Measurements from ENCODE around the gene LRIT1.

LRIT1 gene

GRCh38 chr10:84211566-84211965, 29.8 kb downstream of the LRIT1 start:
- Mint-ChIP-seq H3K4me1 (ENCODE audit: low read depth) (no peaks in the 10 kb centered on the region), H3K27ac (no peak overlapping the region), H3K4me3 (no peak overlapping the region), H3K36me3 (ENCODE audit: low read depth) (no peaks in the 10 kb centered on the region), H3K27me3 (peaks cover 3% of the 10 kb centered on the region), H3K9me3 (no peaks in the 10 kb centered on the region)

DNA sequence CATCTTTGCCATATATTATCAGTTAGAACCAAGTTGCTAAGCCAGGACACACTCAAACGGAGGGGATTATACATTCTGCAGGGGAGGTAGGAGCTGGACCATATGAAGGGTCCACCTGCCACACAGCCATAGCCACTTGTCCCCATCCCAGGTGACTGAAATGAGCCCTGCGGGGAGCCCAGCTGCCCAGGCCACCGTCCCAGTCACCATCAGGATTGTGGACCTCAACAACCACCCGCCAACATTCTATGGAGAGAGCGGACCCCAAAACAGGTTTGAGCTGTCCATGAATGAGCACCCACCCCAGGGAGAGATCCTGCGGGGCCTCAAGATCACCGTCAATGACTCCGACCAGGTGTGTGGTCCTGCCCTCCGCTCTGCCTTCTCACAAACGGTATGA, 33.3 kb downstream of the LRIT1 start:
- Mint-ChIP-seq H3K36me3 (ENCODE audit: low read depth) (no peaks in the 10 kb centered on the region), H3K27ac (no peak overlapping the region), H3K9me3 (no peaks in the 10 kb centered on the region), H3K4me3 (no peak overlapping the region), H3K27me3 (peaks cover 3% of the 10 kb centered on the region), H3K4me1 (ENCODE audit: low read depth) (no peaks in the 10 kb centered on the region)

DNA sequence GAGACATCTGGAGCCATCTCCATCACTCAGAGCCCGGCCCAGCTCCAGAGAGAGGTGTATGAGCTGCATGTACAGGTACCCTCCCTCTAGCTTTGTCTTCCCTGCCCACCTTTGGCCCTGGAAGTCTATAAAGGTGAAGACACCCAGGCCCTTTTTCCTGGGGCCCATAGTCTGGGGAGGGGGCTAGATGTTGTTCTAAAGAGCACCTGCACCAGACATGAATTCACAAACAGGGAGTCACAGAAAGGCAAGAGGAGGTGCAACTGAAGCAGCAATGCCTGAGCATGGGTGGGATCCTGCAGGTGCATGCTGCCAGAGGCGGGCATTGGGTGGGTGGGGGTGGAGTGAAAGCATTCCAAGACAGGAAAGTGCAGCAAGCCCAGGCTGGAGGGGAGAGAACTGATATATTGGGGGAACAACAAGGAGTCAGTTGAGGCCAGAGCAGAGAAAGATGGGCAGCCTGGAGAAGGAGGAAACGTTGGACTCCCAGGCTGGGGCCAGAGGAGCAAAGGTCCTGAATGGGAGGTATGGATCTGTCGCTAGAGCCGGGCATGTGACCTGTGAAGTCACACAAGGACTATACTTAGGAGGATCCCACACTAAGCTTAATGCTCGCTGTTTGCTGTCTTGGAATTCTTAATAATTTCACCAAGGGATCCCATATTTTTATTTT, 35.4 kb downstream of the LRIT1 start:
- H3K36me3 Mint-ChIP-seq (ENCODE audit: low read depth): no peaks in the 10 kb centered on the region
- H3K4me1 Mint-ChIP-seq (ENCODE audit: low read depth): no peaks in the 10 kb centered on the region
- peaks cover 3% of the 10 kb centered on the region for H3K27me3 Mint-ChIP-seq
- H3K9me3 Mint-ChIP-seq: no peaks in the 10 kb centered on the region
- no peak overlapping the region for H3K27ac Mint-ChIP-seq
- H3K4me3 Mint-ChIP-seq: no peak overlapping the region

DNA sequence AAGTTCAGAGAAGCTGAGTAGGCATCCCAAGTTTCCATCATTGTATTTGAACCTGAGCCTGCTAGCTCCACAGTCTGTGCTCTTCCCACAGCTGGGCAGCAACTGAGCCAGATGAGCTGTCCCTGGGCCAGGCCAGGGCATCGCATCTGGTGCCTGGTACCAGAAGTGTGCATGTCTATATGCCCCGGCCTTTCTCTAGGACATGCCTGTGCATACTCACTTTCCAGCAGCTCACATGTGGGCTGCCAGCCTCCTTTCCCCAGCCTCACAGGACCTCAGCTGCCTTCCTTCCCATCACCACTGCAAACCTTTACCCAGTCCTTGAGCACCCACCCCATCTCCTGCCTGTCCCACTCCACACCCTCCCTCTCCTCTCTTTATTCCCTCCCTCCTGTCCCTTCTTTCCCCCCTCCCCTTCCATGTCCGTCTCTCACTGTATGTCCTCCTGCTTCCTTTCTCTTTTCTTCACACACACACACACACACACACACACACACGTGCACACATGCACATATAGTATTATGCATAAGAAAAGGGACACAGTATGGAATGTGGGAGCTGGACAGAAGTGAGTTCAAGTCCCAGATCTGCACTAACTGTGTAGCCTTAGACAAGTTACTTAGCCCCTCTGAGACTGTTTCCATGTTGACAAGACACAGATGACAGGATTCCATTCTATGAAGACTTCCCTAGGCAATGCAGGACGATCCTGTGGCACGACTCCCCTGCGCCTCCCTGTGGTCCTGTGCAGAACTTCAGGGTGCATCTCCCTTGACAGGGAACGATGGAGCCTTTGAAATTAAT, 36.1 kb downstream of the LRIT1 start:
- Mint-ChIP-seq H3K9me3 (no peaks in the 10 kb centered on the region), H3K4me3 (no peak overlapping the region), H3K36me3 (ENCODE audit: low read depth) (no peaks in the 10 kb centered on the region), H3K27me3 (peaks cover 3% of the 10 kb centered on the region), H3K27ac (no peak overlapping the region), H3K4me1 (ENCODE audit: low read depth) (no peaks in the 10 kb centered on the region)

DNA sequence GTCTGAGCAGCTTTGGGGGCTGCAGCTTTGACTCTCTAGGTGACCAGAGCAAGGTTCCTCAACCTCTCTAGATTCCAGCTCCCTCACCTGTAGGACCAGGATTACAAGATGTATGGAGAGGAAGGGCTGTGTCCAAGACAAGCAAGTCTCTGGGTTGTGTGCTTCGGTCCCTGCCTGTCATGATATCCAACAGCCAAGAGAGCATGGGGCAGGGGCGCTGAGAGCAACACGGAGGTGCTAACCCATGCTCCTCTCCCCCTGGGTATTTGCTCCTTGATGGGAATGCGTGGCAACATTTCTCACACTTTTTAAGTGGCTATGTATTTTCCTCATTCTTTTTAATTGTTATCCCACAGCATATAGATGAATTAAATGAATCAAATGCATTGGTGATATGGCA, 36.7 kb downstream of the LRIT1 start:
- H3K36me3 Mint-ChIP-seq (ENCODE audit: low read depth): no peaks in the 10 kb centered on the region
- no peak overlapping the region for H3K4me3 Mint-ChIP-seq
- H3K4me1 Mint-ChIP-seq (ENCODE audit: low read depth): no peaks in the 10 kb centered on the region

DNA sequence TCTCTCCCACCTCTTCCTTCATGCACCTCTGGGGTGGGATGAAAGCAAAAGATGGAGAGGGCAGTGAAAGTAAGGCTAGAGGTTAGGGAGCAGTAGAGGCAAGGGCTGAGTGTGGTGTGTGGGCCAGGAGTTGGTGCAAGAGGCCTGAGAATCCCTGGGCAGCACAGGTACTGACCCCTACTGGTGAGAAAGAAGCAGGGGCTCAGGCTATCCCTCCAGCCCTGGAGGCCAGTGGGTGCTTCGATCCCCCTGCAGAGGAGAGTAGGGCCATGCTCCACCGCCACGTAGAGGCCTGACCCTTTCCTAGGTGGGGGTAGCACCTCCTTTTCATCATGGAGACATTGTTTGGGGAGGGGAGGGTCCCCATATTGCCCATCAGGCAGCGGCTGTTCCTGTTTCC, 37.2 kb downstream of the LRIT1 start:
- no peaks in the 10 kb centered on the region for H3K36me3 Mint-ChIP-seq (ENCODE audit: low read depth)
- H3K4me1 Mint-ChIP-seq (ENCODE audit: low read depth): no peaks in the 10 kb centered on the region
- no peaks in the 10 kb centered on the region for H3K9me3 Mint-ChIP-seq
- H3K4me3 Mint-ChIP-seq: no peak overlapping the region
- peaks cover 3% of the 10 kb centered on the region for H3K27me3 Mint-ChIP-seq
- H3K27ac Mint-ChIP-seq: no peak overlapping the region

More for the DNA sequence above, 36.7 kb downstream of the LRIT1 start:
- Mint-ChIP-seq H3K27ac (no peak overlapping the region), H3K27me3 (peaks cover 3% of the 10 kb centered on the region), H3K9me3 (no peaks in the 10 kb centered on the region)

- Mint-ChIP-seq H3K27ac (no peak overlapping the region), H3K4me1 (ENCODE audit: low read depth) (no peaks in the 10 kb centered on the region), H3K4me3 (no peak overlapping the region), H3K36me3 (ENCODE audit: low read depth) (no peaks in the 10 kb centered on the region), H3K27me3 (no peaks in the 10 kb centered on the region), H3K9me3 (no peaks in the 10 kb centered on the region)
Measured at GRCh38 chr10:84202349-84202748, 39.0 kb downstream of the LRIT1 start.

DNA sequence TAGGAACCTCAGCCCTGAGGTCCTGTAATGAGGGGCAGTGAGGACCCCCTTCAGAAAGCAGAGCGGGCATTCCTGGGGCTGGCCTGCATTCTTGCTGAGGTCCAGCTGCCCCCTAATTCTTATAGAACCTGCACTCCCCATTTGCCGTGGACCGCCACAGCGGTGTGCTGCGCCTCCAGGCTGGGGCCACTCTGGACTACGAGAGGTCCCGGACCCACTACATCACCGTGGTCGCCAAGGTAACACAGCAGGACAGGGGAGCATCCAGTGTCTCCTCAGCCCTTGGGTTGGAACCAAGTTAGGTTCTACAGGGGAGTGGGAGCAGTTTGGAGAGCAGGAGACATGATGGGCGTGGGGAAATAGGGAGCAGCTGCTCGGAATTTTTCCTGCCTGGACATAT, 39.7 kb downstream of the LRIT1 start:
- H3K27ac Mint-ChIP-seq: no peak overlapping the region
- H3K9me3 Mint-ChIP-seq: no peaks in the 10 kb centered on the region
- no peaks in the 10 kb centered on the region for H3K36me3 Mint-ChIP-seq (ENCODE audit: low read depth)
- no peak overlapping the region for H3K4me3 Mint-ChIP-seq
- no peaks in the 10 kb centered on the region for H3K4me1 Mint-ChIP-seq (ENCODE audit: low read depth)
- H3K27me3 Mint-ChIP-seq: peaks cover 6% of the 10 kb centered on the region

DNA sequence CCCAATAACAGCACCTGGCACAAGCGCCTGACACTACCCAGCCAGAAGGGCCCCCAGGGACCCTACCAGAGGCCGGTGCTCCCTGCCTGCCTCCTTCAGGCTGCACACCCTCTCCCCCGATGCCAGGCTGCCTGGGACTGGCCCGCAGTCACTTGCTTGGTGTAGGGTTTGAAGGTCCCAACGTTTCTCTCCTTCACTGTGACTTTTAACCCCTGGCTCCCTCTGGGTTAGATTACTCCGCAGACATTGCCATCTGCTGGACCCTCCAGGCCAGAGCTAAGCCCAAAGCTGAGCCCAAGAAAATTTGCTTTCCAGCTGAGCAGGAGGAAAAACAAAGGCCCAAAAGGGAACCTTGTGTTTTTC, 40.1 kb downstream of the LRIT1 start:
- Mint-ChIP-seq H3K4me3 (no peak overlapping the region), H3K27me3 (peaks cover 10% of the 10 kb centered on the region), H3K9me3 (no peaks in the 10 kb centered on the region), H3K27ac (no peak overlapping the region), H3K4me1 (ENCODE audit: low read depth) (no peaks in the 10 kb centered on the region), H3K36me3 (ENCODE audit: low read depth) (no peaks in the 10 kb centered on the region)

DNA sequence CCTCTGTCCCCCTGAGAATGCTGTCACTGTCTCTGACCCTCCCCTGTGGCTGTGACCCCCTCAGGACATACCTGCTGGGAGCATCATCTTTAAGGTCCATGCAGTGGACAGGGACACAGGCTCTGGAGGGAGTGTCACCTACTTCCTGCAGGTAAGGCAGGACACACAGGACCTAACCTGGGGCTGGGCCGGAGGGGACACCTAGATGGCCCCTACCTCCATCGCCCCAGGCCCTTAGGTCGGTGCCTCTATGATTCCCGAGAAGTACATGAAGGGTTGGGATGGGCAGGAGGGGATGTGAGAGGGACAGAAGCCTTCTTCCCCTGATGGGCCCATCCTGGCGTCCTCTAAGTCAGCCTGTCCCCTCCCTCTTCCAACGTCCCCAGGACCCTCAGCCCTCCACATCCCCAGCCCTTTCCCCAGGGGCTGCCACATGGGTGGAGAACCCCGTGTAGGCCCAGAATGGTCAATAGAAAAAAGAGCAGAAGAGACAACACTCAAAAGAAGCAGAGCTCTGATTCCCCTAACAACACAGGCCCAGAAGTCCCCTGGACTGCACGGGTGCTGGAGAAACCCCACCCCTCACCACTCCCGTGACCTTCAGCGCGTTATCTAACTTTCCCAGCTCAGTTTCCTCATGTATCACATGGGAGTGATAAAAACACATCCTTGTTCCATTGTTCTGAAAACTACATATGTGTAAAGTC, 40.7 kb downstream of the LRIT1 start:
- Mint-ChIP-seq H3K27me3 (peaks cover 15% of the 10 kb centered on the region), H3K4me1 (ENCODE audit: low read depth) (peaks cover 1% of the 10 kb centered on the region), H3K36me3 (ENCODE audit: low read depth) (no peaks in the 10 kb centered on the region), H3K9me3 (no peaks in the 10 kb centered on the region), H3K27ac (no peak overlapping the region), H3K4me3 (no peak overlapping the region)

- Mint-ChIP-seq H3K4me1 (ENCODE audit: low read depth) (peaks cover 5% of the 10 kb centered on the region), H3K27ac (no peak overlapping the region), H3K27me3 (peaks cover 26% of the 10 kb centered on the region), H3K36me3 (ENCODE audit: low read depth) (no peaks in the 10 kb centered on the region), H3K9me3 (no peaks in the 10 kb centered on the region), H3K4me3 (no peak overlapping the region)
Measured at GRCh38 chr10:84198206-84198915, 43.0 kb downstream of the LRIT1 start.

DNA sequence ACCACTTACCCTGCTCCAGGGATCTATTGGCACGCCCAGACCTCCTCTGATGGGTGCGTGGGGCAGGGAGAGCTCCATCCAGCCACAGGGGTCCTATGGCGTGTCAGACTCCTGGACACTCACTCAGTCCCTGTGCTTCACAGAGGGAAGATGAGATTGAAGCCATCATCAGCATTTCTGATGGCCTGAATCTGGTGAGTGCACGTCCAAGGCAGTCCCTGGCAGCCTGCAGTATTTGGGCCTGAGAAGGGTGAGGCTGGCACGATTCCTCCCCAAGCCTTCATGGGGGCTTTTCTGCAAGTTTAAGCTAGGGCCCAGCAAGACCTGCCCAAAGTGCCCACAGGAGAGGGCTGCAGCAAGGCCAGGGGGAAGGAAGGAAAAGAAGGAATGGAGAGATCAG, 43.7 kb downstream of the LRIT1 start:
- Mint-ChIP-seq H3K27ac (no peak overlapping the region), H3K9me3 (no peaks in the 10 kb centered on the region)

GRCh38 chr10:84196941-84197340, 44.4 kb downstream of the LRIT1 start:
- Mint-ChIP-seq H3K4me1 (ENCODE audit: low read depth) (peaks cover 5% of the 10 kb centered on the region), H3K4me3 (no peak overlapping the region), H3K27ac (no peak overlapping the region), H3K27me3 (peaks cover 30% of the 10 kb centered on the region), H3K36me3 (ENCODE audit: low read depth) (no peaks in the 10 kb centered on the region), H3K9me3 (no peaks in the 10 kb centered on the region)

More for the DNA sequence above, 43.7 kb downstream of the LRIT1 start:
- Mint-ChIP-seq H3K4me1 (ENCODE audit: low read depth) (peaks cover 5% of the 10 kb centered on the region), H3K27me3 (peaks cover 30% of the 10 kb centered on the region), H3K4me3 (no peak overlapping the region), H3K36me3 (ENCODE audit: low read depth) (no peaks in the 10 kb centered on the region)

GRCh38 chr10:84196083-84196482, 45.3 kb downstream of the LRIT1 start:
- H3K27ac Mint-ChIP-seq: no peak overlapping the region
- peaks cover 10% of the 10 kb centered on the region for H3K4me1 Mint-ChIP-seq (ENCODE audit: low read depth)
- H3K36me3 Mint-ChIP-seq (ENCODE audit: low read depth): no peaks in the 10 kb centered on the region
- no peak overlapping the region for H3K4me3 Mint-ChIP-seq
- H3K27me3 Mint-ChIP-seq: peaks cover 30% of the 10 kb centered on the region
- no peaks in the 10 kb centered on the region for H3K9me3 Mint-ChIP-seq

Data from stimulated activated naive CD8-positive, alpha-beta T cell treated with anti-CD3 and anti-CD28 coated beads, Interleukin-15, Interleukin-2, amounts not matched to agents 100 ng/mL and 50 ng/mL, for 24 hours (primary cell).